GM12891 (cell line): ENCODE data around the gene SLC1A2.
A peak's percentile ranks its signal among the peaks of the same experiment; 100 is the strongest.

ENCODE experiments used
- DNase-seq: peaks from one replicate; pipeline ENCODE4 v3.0.0; 2011; ENCODE audit warnings: low spot score; ENCODE audit not compliant: insufficient read length
- FAIRE-seq: peaks from 2 replicates; lab custom pipeline; 2011; peaks lifted over from hg19 to GRCh38; lab: Jason Lieb, UNC
- PAX5 ChIP-seq: IDR thresholded peaks from 2 replicates; pipeline ENCODE4 v1.6.1; 2011; ENCODE audit warnings: low read length, moderate library complexity, mild to moderate bottlenecking; ENCODE audit not compliant: insufficient read depth, severe bottlenecking
- POLR2A ChIP-seq: IDR thresholded peaks from 2 replicates; pipeline ENCODE4 v1.6.1; 2011; ENCODE audit warnings: low read depth, low read length, control low read depth
- POLR2AphosphoS5 ChIP-seq: IDR thresholded peaks from 2 replicates; pipeline ENCODE4 v1.6.1; 2011; ENCODE audit warnings: low read depth, low read length, control low read depth
- POU2F2 ChIP-seq: IDR thresholded peaks from 2 replicates; pipeline ENCODE4 v1.6.1; 2011; ENCODE audit warnings: low read depth, mild to moderate bottlenecking, control low read depth, low read length, moderate library complexity
- SPI1 ChIP-seq: IDR thresholded peaks from 2 replicates; pipeline ENCODE4 v1.6.1; 2011; ENCODE audit warnings: low read depth, low read length, control low read depth
- TAF1 ChIP-seq: IDR thresholded peaks from 2 replicates; pipeline ENCODE4 v1.6.1; 2011; ENCODE audit warnings: low read depth, low read length, control low read depth

SLC1A2 gene

GRCh38 chr11:35262735-35263134 lies 156.6 kb downstream of the SLC1A2 start:
- DNase-seq (no peak), FAIRE-seq (no peak)
- no peak for TF ChIP-seq POU2F2

DNA sequence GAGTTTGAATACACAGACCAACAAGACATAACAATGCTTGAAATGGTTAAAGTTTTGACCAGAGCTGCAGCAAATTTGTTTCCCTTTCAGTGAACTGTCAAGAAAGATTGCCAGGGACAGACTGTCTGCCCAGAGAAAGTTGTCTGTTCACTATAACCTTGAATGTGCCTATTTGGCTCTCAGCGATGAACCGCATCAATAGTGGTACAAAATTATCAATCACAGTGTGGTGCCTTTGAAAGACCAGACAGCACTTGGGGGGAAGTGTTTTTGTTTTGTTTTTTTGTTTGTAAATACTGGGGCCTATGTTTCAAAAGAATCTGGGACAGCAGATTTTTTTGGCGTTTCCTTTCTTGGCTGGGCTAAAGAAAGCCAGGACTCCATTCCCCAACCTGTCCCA lies 157.3 kb downstream of the SLC1A2 start:
- FAIRE-seq (no peak), DNase-seq (no peak)
- TF ChIP-seq POU2F2 = no peak
- TF ChIP-seq POLR2A = no peak
- no peak for TF ChIP-seq SPI1
- TF ChIP-seq POLR2AphosphoS5 = no peak
- TF ChIP-seq PAX5 = no peak
- no peak for TF ChIP-seq TAF1

GRCh38 chr11:35261197-35261596 lies 158.2 kb downstream of the SLC1A2 start:
- DNase-seq (no peak), FAIRE-seq (no peak)
- no peak for TF ChIP-seq POU2F2
- TF ChIP-seq POLR2AphosphoS5 = no peak
- no peak for TF ChIP-seq SPI1
- no peak for TF ChIP-seq PAX5
- TF ChIP-seq POLR2A = no peak
- no peak for TF ChIP-seq TAF1

DNA sequence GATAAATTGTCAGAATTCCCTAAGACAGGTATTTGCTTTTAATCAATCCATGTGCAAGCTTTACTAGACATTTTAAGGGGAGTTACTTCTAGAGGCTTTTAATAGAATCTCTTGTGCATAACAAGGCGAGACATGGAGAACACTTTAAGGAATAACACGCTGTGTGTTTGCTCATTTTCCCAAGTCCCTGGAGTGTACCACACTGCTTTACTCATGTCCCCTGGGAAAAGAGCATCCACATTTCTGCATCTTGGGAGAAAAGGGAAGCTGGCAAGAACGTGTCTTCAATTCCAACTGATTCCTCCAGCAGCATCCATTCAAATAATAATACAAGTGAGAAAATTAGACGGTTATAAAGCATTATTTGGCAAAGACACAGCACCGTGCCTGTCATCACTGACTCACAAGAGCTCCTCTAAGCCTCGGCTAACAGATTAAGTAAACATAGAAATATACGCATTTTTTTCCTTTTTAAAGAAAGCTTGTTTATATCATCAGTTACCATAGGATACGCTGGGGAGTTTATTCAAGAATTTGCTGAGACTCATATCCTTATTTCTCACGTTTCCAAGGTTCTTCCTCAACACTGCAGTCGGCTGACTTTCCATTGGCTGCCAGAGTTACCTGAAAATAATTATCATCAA lies 158.9 kb downstream of the SLC1A2 start:
- DNase-seq = no peak
- FAIRE-seq = no peak
- TF ChIP-seq POU2F2 (no peak), PAX5 (no peak), POLR2A (no peak), TAF1 (no peak), POLR2AphosphoS5 (no peak), SPI1 (no peak)

DNA sequence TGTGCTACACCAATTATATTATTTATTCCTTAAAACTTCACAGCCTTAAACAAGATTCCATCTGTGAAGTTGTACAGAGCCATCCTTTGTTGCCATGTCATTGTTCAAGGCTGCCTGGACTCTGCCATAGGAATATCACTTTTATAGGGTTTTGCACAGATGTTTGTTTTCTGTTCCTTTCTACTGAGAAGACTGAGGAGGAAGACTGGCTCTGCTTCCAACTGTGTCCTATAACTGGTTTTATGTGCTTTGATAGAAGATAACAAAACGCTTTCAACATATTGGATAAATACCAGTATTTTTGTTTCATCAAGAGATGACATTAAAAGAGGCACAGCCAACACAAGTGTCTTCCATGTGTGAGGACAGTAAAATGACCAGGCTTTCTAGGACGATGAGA lies 159.8 kb downstream of the SLC1A2 start:
- TF ChIP-seq POLR2AphosphoS5 = no peak
- no peak for TF ChIP-seq SPI1
- no peak for TF ChIP-seq POLR2A
- no peak for TF ChIP-seq PAX5
- TF ChIP-seq TAF1 = no peak
- TF ChIP-seq POU2F2 = no peak
- FAIRE-seq (no peak), DNase-seq (no peak)

DNA sequence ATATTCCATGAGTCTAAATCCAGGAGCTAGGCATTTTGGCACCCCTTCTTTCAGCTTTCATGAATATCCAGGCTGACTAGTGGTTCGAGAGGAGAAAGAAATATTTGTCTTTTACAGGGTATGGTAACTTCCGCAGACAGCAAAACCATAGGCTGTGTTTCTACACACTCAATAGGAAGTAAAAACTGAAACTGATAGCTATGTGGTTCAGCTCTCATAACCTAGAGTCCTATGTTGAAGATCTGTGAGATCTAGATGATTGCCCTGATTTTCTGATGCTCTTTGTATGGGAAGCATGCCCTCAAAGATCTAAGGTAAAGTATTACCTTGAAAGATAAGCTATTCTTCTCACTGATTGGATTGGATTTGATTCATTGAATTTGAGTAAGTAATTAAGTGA lies 162.1 kb downstream of the SLC1A2 start:
- DNase-seq = peak; percentile 42
- FAIRE-seq = peak; percentile 94
- TF ChIP-seq PAX5 (no peak), SPI1 (no peak), POLR2AphosphoS5 (no peak), TAF1 (no peak), POU2F2 (no peak), POLR2A (no peak)

DNA sequence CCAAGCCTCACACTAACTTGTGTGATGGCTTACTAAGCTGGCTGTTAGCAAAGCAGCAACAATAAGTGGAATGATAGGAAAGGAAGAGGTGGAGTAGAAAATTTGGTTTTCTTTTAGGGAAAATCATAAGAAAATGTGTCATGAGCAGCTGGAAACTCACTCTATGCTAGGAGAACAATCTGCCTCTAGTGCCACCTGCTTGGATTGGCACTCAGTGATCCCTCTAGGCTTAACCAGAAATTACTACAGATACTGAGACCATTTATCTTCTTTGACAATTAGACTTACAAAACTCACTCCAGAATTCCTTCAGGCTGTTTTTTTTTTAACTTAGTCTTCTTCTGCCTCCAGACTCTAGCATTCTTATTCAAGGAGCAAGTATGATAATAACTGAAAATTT lies 163.1 kb downstream of the SLC1A2 start:
- FAIRE-seq (no peak), DNase-seq (no peak)
- TF ChIP-seq POLR2AphosphoS5 = no peak
- TF ChIP-seq POU2F2 = no peak
- TF ChIP-seq SPI1 = no peak
- TF ChIP-seq POLR2A = no peak
- no peak for TF ChIP-seq TAF1
- TF ChIP-seq PAX5 = no peak

DNA sequence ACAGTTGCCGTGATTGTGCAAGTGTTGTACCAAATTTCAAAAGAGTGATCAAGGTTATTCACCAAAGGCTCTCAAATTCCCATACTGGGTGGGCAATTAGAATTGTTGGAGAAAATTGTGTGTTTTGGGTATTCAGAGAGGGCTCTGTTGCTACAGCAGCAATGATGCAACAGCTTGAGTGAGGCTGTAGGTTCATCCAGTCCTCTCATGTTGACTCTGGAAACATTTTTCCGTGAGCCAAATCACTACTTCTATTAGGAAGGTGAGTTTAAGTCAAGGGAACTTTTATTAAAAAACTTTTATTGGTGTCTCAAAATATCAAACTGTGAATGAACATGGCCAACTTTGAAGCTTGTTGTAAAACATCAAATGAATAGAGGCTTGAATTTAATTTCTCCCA lies 163.8 kb downstream of the SLC1A2 start:
- DNase-seq (no peak), FAIRE-seq (no peak)
- TF ChIP-seq POLR2AphosphoS5 = no peak
- TF ChIP-seq POLR2A = no peak
- TF ChIP-seq POU2F2 = no peak
- TF ChIP-seq SPI1 = no peak
- no peak for TF ChIP-seq TAF1
- no peak for TF ChIP-seq PAX5

- DNase-seq (no peak), FAIRE-seq (no peak)
- TF ChIP-seq POU2F2 (no peak), PAX5 (no peak), TAF1 (no peak), SPI1 (no peak), POLR2A (no peak), POLR2AphosphoS5 (no peak)
Measured at GRCh38 chr11:35253237-35253636, 166.1 kb downstream of the SLC1A2 start.

DNA sequence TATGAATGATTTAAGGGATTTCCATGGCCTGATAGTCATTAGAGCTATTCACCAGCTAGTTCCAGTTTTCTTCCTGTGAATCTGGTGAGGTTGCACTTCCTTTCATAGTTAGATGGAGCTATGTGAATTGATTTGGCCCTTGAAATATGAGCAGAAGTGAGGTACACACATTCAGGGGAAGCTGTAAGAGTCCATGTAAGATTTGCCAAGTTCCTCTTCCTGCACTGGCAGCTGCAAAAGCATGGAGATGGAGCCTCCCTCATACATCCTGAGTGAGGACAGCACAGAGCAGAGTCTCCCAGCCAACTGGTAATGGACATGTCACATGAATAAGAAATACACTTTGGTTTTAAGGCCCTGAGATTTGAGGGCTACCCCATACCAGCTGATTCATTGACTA lies 168.7 kb downstream of the SLC1A2 start:
- no peak for DNase-seq
- no peak for TF ChIP-seq POLR2AphosphoS5
- no peak for TF ChIP-seq POLR2A
- TF ChIP-seq PAX5 = no peak
- TF ChIP-seq TAF1 = no peak
- TF ChIP-seq SPI1 = no peak
- no peak for FAIRE-seq
